ENCODE measurements around the gene MIOS. TPM values are rescaled to one million over a fixed set of nuclear protein-coding genes. Genes with fewer than 3 reads are reported as not detected.

Gene MIOS
- total and polyA plus RNA-seq, 2 of the 4 experiments (the other 2 are of a cell fraction): 10.6 to 32.4 TPM

- ChIA-PET CTCF (interaction anchor here (0.7 to 1.5 kb wide), 5 partner anchors 10 to 462 kb away, joined by 3 to 5 read pairs (median 3); no protein-coding TSS in a partner anchor), POLR2A (ENCODE audit: unreplicated experiment) (no interaction called here)
- H4K8ac ChIP-seq (ENCODE audit: low read depth in 2 of 2, low read length in 2 of 2): no peak overlapping the region
- H3K23ac ChIP-seq (ENCODE audit: low read depth, low read length): no peak overlapping the region
- no peak overlapping the region for H2BK20ac ChIP-seq (ENCODE audit: low read depth, low read length)
- ATAC-seq (ENCODE audit: low read depth) (no peak), DNase-seq (no peak)
- H3K14ac ChIP-seq (replicated peaks; ENCODE audit: low read depth, low read length): no peak overlapping the region
- H3K4me2 ChIP-seq (ENCODE audit: low read depth, low read length): no peak overlapping the region
- no peak overlapping the region for H4K5ac ChIP-seq (ENCODE audit: low read depth, low read length)
- no peaks in the 10 kb centered on the region for H3K9me3 ChIP-seq (ENCODE audit: control insufficient read depth, insufficient read depth, low read length)
- H3K27ac ChIP-seq (ENCODE audit: insufficient read depth, low read length): no peak overlapping the region
- BruUV-seq (replicated peaks): no TSS peak
- H2BK15ac ChIP-seq (ENCODE audit: low read depth, low read length): no peak overlapping the region
- no peak overlapping the region for H4K91ac ChIP-seq (ENCODE audit: insufficient read depth, low read depth, low read length)
- H3K36me3 ChIP-seq (ENCODE audit: control insufficient read depth, insufficient read depth, low read length): no peaks in the 10 kb centered on the region
- no peak overlapping the region for H2AK5ac ChIP-seq (ENCODE audit: low read depth, low read length)
- H3K9ac ChIP-seq (ENCODE audit: low read depth, low read length): no peak overlapping the region
- H3K9me1 ChIP-seq (ENCODE audit: insufficient read depth, low read length): peaks cover 9% of the 10 kb centered on the region; the same call in 1 of the 2 replicates
- H3K56ac ChIP-seq (ENCODE audit: extremely low read depth, insufficient read depth, low read length): no peak overlapping the region
- no peak overlapping the region for H3K18ac ChIP-seq (ENCODE audit: low read depth, low read length)
- in situ Hi-C loops (cut with MboI; ENCODE audit: low sequenced_read_pairs) (no loop called here), intact Hi-C loops (cut with micrococcal nuclease) (no loop called here), dilution Hi-C loops (cut with HindIII; ENCODE audit: low sequenced_read_pairs, unreplicated experiment) (no loop called here)
- no peak overlapping the region for H2BK5ac ChIP-seq (ENCODE audit: low read depth, low read length, poor library complexity, severe bottlenecking)
- peaks cover 17 to 27% of the 10 kb centered on the region in 2 experiments for H3K79me1 ChIP-seq (ENCODE audit: low read depth in 1 of 2, low read length in 2 of 2)
- no peak overlapping the region for H3K4me3 ChIP-seq (ENCODE audit: insufficient read depth, low read depth, low read length)
- TF ChIP-seq ELK1 (IDR thresholded peaks at IDR 0.05; ENCODE audit: borderline replicate concordance, low read depth, low read length): no peak
- TF ChIP-seq USF2 (IDR thresholded peaks at IDR 0.05; ENCODE audit: low read depth, low read length): no peak
- TF ChIP-seq MAFK (IDR thresholded peaks at IDR 0.05; ENCODE audit: low read depth, low read length): no peak
- no peak for TF ChIP-seq MXI1 (IDR thresholded peaks at IDR 0.05; ENCODE audit: borderline replicate concordance, low read depth, low read length)
- no peak for TF ChIP-seq POLR2A (IDR thresholded peaks at IDR 0.05; ENCODE audit: low read depth, low read length)
- TF ChIP-seq FOS (IDR thresholded peaks at IDR 0.05; ENCODE audit: low read depth, low read length): no peak
- TF ChIP-seq RAD21 (IDR thresholded peaks at IDR 0.05; ENCODE audit: low read length): no peak
- TF ChIP-seq CTCF (conservative IDR thresholded peaks at IDR 0.05; ENCODE audit: low read depth, low read length): no peak
- TF ChIP-seq CEBPB (IDR thresholded peaks at IDR 0.05; ENCODE audit: low read depth, low read length): no peak
- TF ChIP-seq BHLHE40 (IDR thresholded peaks at IDR 0.05; ENCODE audit: low read depth, low read length): no peak
- TF ChIP-seq MAZ (IDR thresholded peaks at IDR 0.05; ENCODE audit: borderline replicate concordance, low read depth, low read length): no peak
- no peaks in the 10 kb centered on the region for H4K20me1 ChIP-seq (ENCODE audit: insufficient read depth, low read length)
- H2AFZ ChIP-seq (replicated peaks; ENCODE audit: low read length, poor library complexity): no peak overlapping the region
- peaks cover 4% of the 10 kb centered on the region for H3K4me1 ChIP-seq (ENCODE audit: control insufficient read depth, insufficient read depth, low read length)
- no peak overlapping the region for H3K4ac ChIP-seq (ENCODE audit: low read depth, low read length)
- no peak overlapping the region for H2BK120ac ChIP-seq (ENCODE audit: low read depth, low read length)
- 86% methylated on average over 4 of the region's 4 CpGs; no CpG with 5 or more reads in 1 of the 2 experiments for WGBS, 2 experiments (ENCODE audit: extremely low coverage in 2 of 2, insufficient read length in 1 of 2)
- H3K27me3 ChIP-seq (ENCODE audit: control insufficient read depth, insufficient read depth, low read length): no peaks in the 10 kb centered on the region
- H2AK9ac ChIP-seq (replicated peaks; ENCODE audit: low read depth, low read length, poor library complexity): no peak overlapping the region
Observed at GRCh38 chr7:7565018-7565680, 1.5 kb upstream of the MIOS start.
